HepG2 (cell line): ENCODE data around the gene LEMD1. TPM values are rescaled to one million over a fixed set of nuclear protein-coding genes. Genes with fewer than 3 reads are reported as not detected.

Experiments
- ATF1 ChIP-seq: IDR thresholded peaks from 2 replicates; pipeline ENCODE4 v1.6.1; 2016; ENCODE audit warnings: mild to moderate bottlenecking, control low read depth
- BHLHE40 ChIP-seq: IDR thresholded peaks from 2 replicates; pipeline ENCODE4 v1.6.1; 2011; ENCODE audit warnings: low read length, improper control_type of control experiment
- MAF1 ChIP-seq: sonication (generic); formaldehyde crosslinking; IDR thresholded peaks from 2 replicates; pipeline ENCODE4 v1.5.0; 2020; ENCODE audit warnings: missing genetic modification reagents, borderline replicate concordance
- MAFK ChIP-seq, 2 experiments: IDR thresholded peaks in 1 of 2; conservative IDR thresholded peaks in 1 of 2; 2 replicates each; pipeline ENCODE4 v1.6.1; 2011; ENCODE audit warnings: improper control_type of control experiment in 2 of 2, low read length in 2 of 2
- NR2C2 ChIP-seq: sonication (generic); formaldehyde crosslinking; IDR thresholded peaks from 2 replicates; pipeline ENCODE4 v1.4.0; 2020; ENCODE audit warnings: missing genetic modification reagents, mild to moderate bottlenecking, moderate library complexity, borderline replicate concordance
- NR2F6 ChIP-seq, 2 experiments: IDR thresholded peaks; 2 replicates each; pipeline ENCODE4 v1.6.1; 2016; ENCODE audit warnings: antibody characterized with exemption in 1 of 2, mild to moderate bottlenecking in 1 of 2
- PRMT3 ChIP-seq: sonication (generic); formaldehyde crosslinking; IDR thresholded peaks from 2 replicates; pipeline ENCODE4 v1.8.1; 2022; ENCODE audit warnings: low read depth, mild to moderate bottlenecking, moderate library complexity, missing genetic modification reagents, borderline replicate concordance
- SP1 ChIP-seq, 2 experiments: fragments of 450-650 bp in 1 of 2; sonication (generic) in 1 of 2; formaldehyde crosslinking in 1 of 2; IDR thresholded peaks; 2 replicates each; pipeline versions ENCODE4 v1.4.0 to v1.6.1; 2016 to 2020; ENCODE audit warnings: missing genetic modification reagents in 1 of 2
- TAF15 ChIP-seq: fragments of 200-400 bp; formaldehyde crosslinking; IDR thresholded peaks from one replicate; pipeline ENCODE4 v1.6.1; 2018; ENCODE audit warnings: mild to moderate bottlenecking, low read depth, low read length; ENCODE audit not compliant: poor library complexity, severe bottlenecking
- UBTF ChIP-seq: sonication (generic); formaldehyde crosslinking; IDR thresholded peaks from 2 replicates; pipeline ENCODE4 v1.4.0; 2020; ENCODE audit warnings: mild to moderate bottlenecking, missing genetic modification reagents
- ZBTB10 ChIP-seq: sonication (generic); formaldehyde crosslinking; IDR thresholded peaks from 2 replicates; pipeline ENCODE4 v1.4.0; 2020; ENCODE audit warnings: missing genetic modification reagents, borderline replicate concordance
- ZNF276 ChIP-seq: sonication (generic); formaldehyde crosslinking; IDR thresholded peaks from 2 replicates; pipeline ENCODE4 v1.4.0; 2020; ENCODE audit warnings: mild to moderate bottlenecking, low read depth, missing genetic modification reagents
- ZNF317 ChIP-seq: sonication (generic); formaldehyde crosslinking; IDR thresholded peaks from 2 replicates; pipeline ENCODE4 v1.5.0; 2020; ENCODE audit warnings: mild to moderate bottlenecking, missing genetic modification reagents
- ZNF441 ChIP-seq: sonication (generic); formaldehyde crosslinking; IDR thresholded peaks from 2 replicates; pipeline ENCODE4 v1.7.0; 2021; ENCODE audit warnings: missing genetic modification reagents, borderline replicate concordance
- ZNF563 ChIP-seq: sonication (generic); formaldehyde crosslinking; IDR thresholded peaks from 2 replicates; pipeline ENCODE4 v1.8.0; 2022; ENCODE audit warnings: mild to moderate bottlenecking, moderate library complexity, missing genetic modification reagents
- ZSCAN31 ChIP-seq: sonication (generic); formaldehyde crosslinking; IDR thresholded peaks from 2 replicates; pipeline ENCODE4 v1.5.0; 2020; ENCODE audit warnings: low read depth, mild to moderate bottlenecking, missing genetic modification reagents
- polyA plus RNA-seq, 8 experiments: library from polyadenylated mRNA; depleted of rRNA in 3 of 8; stranded (reverse) in 7 of 8; unstranded in 1 of 8; fragments of >200 nt; fragmentation: Illumina TruSeq in 4 of 8; extraction: Trizol in 4 of 8; gene quantifications; 2 replicates each; pipeline versions ENCODE4 v1.2.1 to v1.2.3, GENCODE V29; 2011 to 2016; ENCODE audit warnings: low read depth in 4 of 8, missing spikeins in 1 of 8, mixed read lengths in 1 of 8; ENCODE audit not compliant: insufficient read depth in 1 of 8
- total RNA-seq, 5 experiments: library from RNA; depleted of rRNA; stranded (reverse); fragments of >200 nt; fragmentation: Illumina TruSeq; extraction: Trizol; gene quantifications; 2 replicates each; pipeline ENCODE4 v1.2.3, GENCODE V29; 2016; ENCODE audit warnings: low read depth in 1 of 5
- TF ChIP-seq, protein P1 (sequence below): sonication (generic); formaldehyde crosslinking; IDR thresholded peaks from 2 replicates; pipeline ENCODE4 v1.8.0; 2022; ENCODE audit warnings: mild to moderate bottlenecking, missing genetic modification reagents
- TF ChIP-seq, protein P2 (sequence below): IDR thresholded peaks from 2 replicates; pipeline ENCODE4 v1.6.1; 2016
- TF ChIP-seq, protein P3 (sequence below): IDR thresholded peaks from 2 replicates; pipeline ENCODE4 v1.6.1; 2012; ENCODE audit warnings: inconsistent platforms

The LEMD1 gene
- total and polyA plus RNA-seq, 2 of the 13 experiments (the other 11 are each of a cell fraction or from before 2014, with no cell fraction given) = 1.4 to 2.3 TPM

GRCh38 chr1:205458777-205459566 lies 37.1 kb upstream of the LEMD1 start (continued):
- TF ChIP-seq, protein P1, sequence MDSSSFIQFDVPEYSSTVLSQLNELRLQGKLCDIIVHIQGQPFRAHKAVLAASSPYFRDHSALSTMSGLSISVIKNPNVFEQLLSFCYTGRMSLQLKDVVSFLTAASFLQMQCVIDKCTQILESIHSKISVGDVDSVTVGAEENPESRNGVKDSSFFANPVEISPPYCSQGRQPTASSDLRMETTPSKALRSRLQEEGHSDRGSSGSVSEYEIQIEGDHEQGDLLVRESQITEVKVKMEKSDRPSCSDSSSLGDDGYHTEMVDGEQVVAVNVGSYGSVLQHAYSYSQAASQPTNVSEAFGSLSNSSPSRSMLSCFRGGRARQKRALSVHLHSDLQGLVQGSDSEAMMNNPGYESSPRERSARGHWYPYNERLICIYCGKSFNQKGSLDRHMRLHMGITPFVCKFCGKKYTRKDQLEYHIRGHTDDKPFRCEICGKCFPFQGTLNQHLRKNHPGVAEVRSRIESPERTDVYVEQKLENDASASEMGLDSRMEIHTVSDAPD (CRISPR knock-in tag) = no peak
- TF ChIP-seq ZNF563 (CRISPR knock-in tag) (no peak), NR2C2 (CRISPR knock-in tag) (no peak), UBTF (no peak), TAF15 (no peak), ZNF276 (no peak), NR2F6 (IDR thresholded peaks at IDR 0.05) (no peak), NR2F6 (CRISPR knock-in tag; IDR thresholded peaks at IDR 0.05) (no peak), ZNF317 (CRISPR knock-in tag) (no peak), ATF1 (no peak), ZNF441 (peak; percentile 61; the same call in 1 of the 2 replicates), ZBTB10 (CRISPR knock-in tag) (0 out of 2 replicates have a peak, but pooled peaks have one; percentile 34), MAFK (conservative IDR thresholded peaks at IDR 0.05 in 1 of 2, IDR thresholded peaks at IDR 0.05 in 1 of 2; ENCODE audit: low read length in 2 of 2) (no peak), BHLHE40 (no peak), MAF1 (CRISPR knock-in tag) (no peak), ZSCAN31 (CRISPR knock-in tag) (no peak), SP1 (IDR thresholded peaks at IDR 0.05) (no peak), SP1 (CRISPR knock-in tag; IDR thresholded peaks at IDR 0.05) (no peak), PRMT3 (CRISPR knock-in tag) (no peak)
- TF ChIP-seq, protein P2, sequence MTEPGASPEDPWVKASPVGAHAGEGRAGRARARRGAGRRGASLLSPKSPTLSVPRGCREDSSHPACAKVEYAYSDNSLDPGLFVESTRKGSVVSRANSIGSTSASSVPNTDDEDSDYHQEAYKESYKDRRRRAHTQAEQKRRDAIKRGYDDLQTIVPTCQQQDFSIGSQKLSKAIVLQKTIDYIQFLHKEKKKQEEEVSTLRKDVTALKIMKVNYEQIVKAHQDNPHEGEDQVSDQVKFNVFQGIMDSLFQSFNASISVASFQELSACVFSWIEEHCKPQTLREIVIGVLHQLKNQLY (CRISPR knock-in tag) = no peak
- TF ChIP-seq, protein P3, sequence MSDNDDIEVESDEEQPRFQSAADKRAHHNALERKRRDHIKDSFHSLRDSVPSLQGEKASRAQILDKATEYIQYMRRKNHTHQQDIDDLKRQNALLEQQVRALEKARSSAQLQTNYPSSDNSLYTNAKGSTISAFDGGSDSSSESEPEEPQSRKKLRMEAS = no peak
